ENCODE data around the gene NUBPL.
"Not testable (repeated sequence)": the region's sequence is repeated elsewhere in the genome, so short reads cannot be mapped to it uniquely, and the experiment has no call there.

The NUBPL gene

DNA sequence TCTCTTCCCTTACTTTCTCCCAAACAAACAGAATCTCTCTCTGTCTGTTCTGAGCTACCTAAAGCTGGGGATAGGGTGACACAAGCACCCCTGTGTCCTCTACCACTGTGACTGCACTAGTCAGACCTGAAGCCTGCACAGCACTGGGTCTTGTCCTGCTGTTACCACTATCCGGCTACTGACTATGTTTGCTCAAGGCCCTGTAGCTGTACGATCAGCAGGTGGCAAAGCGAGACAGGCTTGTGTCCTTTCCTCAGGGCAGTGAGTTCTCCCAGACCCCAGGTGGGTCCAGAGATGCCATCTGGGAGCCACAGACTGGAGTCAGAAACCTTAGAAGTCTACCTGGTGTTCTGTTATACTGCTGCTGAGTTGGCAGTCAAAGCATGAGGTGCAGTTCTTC, 116.4 kb downstream of the NUBPL start:
- no peak for DNase-seq (ENCODE audit: low read depth)

GRCh38 chr14:31678421-31679249, 117.4 kb downstream of the NUBPL start:
- no peak for DNase-seq (ENCODE audit: low read depth)

- DNase-seq (ENCODE audit: low read depth) = no peak
These were observed 121.6 kb downstream of the NUBPL start for GRCh38 chr14:31682768-31683167.

DNA sequence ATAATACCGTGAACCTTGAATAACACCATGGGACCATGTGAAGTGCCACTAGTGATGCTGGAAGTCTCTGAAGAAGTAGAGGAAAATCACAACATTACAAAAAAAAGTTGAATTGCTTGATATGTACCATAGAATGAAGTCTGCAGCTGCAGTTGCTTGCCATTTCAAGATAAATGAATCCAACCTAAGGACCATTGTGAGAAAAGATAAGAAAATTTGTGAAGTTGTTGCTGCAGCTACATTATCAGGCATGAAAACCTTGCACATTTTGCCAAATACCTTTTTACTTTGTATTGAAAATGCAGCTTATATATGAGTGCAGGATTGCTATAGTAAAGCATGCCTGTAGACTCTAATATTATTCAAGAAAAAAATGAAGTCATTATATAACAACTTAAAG, 126.5 kb downstream of the NUBPL start:
- DNase-seq (ENCODE audit: low read depth) = no peak

GRCh38 chr14:31690056-31690455, 128.9 kb downstream of the NUBPL start:
- no peak for DNase-seq (ENCODE audit: low read depth)

GRCh38 chr14:31692376-31692781, 131.2 kb downstream of the NUBPL start:
- peak; percentile 66 for DNase-seq (ENCODE audit: low read depth)

DNA sequence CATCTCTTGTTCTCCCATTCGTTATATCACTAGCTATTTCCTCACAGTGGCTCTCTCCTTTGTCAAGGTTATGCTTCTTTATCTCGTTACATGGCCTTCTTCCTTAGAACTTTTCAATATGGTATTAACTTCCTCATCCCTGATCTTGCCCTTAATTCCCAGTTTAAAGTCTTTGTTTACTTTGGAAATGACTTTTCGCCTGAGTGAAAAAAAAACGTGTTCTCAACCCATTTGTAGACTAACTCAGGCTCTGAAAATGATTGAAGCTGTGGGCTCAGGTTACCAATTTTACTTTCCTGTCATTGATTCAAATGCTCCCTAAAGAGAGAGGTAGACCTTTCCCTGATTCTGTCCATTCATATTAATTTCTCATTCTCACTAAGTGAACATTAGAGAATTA, 135.2 kb downstream of the NUBPL start:
- no peak for DNase-seq (ENCODE audit: low read depth)

GRCh38 chr14:31699809-31700208, 138.6 kb downstream of the NUBPL start:
- DNase-seq (ENCODE audit: low read depth) = no peak

DNA sequence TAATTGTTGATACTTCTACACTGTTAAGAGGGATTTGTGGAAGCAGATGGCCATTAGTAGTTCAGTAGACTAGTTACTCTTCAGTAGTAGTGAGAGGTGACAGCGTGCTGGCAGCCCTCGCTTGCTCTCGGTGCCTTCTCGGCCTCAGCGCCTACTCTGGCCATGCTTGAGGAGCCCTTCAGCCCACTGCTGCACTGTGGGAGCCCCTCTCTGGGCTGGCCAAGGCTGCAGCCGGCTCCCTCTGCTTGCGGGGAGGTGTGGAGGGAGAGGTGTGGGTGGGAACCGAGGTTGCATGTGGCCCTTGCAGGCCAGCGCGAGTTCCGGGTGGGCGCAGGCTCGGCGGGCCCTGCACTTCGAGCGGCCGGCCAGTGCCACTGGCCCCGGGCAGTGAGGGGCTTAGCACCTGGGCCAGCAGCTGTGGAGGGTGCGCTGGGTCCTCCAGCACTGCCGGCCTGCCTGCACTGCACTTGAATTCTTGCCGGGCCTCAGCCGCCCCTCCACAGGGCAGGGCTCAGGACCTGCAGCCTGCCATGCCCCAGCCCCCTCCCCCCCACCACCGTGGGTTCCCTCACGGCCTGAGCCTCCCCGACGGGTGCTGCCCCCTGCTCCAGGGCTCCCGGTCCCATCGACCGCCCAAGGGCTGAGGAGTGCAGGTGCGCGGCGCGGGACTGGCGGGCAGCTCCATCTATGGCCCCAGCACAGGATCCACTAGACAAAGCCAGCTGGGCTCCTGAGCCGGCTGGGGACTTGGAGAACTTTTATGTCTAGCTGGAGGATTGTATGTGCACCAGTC, 139.3 kb downstream of the NUBPL start:
- DNase-seq (ENCODE audit: low read depth) = no peak

DNA sequence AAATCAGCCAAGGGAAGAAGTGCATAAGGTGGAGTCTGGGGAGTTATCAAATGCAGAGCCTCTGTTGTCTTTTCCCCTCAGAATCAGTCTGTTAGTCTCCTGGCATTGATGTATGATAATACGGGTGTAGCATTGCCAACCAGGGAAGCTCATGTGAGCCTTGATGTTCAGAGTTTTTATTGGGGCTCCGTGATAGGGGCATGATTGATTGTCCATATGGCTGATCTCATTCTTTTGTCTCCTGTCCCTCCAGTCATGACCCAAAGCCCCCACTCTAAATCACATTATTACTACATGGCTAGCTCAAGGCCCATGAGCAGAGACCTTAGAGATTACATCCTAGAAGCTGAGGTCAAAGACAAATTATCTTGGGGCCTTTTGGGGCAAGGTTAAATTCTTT, 140.9 kb downstream of the NUBPL start:
- DNase-seq (ENCODE audit: low read depth) = no peak

DNA sequence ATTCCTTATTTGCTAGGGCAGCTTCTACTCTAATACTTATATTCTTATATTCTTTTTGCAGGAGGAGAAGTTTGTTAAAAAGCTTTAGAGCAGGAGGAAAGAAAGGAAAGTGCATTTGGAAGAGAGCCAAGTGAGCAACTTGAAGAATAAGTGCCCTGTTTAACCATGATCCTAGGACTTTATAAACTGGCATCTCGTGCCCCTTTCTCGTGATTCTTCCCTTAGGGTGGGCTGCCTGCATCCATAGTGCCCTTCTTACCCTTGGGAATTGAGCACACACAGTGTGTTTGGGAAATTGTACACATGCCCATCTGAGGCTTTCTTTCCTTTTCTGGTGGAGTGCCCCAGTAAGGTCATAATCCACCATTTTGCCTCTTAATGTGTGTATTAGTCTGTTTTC, 141.9 kb downstream of the NUBPL start:
- no peak for DNase-seq (ENCODE audit: low read depth)

DNA sequence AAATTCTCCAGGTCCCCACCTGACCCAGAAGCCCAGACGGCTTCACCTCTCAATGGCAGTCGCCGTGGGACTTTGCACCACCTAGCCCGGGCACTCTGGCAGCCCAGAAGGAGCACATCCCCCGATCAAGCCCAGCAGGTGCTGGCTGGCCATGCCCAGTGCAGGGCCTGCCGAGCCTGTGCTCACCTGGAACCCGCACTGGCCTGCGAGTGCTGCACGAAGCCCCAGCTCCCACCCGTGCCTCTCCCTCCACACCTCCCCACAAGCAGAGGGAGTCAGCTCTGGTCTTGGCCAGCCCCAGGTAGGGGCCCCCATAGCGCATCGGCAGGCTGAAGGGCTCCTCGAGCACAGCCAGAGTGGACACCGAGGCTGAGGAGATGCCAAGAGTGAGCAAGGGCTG, 144.5 kb downstream of the NUBPL start:
- DNase-seq (ENCODE audit: low read depth) = no peak

- DNase-seq (ENCODE audit: low read depth) = not testable (repeated sequence)
These were observed 147.5 kb downstream of the NUBPL start for GRCh38 chr14:31708661-31709060.

DNA sequence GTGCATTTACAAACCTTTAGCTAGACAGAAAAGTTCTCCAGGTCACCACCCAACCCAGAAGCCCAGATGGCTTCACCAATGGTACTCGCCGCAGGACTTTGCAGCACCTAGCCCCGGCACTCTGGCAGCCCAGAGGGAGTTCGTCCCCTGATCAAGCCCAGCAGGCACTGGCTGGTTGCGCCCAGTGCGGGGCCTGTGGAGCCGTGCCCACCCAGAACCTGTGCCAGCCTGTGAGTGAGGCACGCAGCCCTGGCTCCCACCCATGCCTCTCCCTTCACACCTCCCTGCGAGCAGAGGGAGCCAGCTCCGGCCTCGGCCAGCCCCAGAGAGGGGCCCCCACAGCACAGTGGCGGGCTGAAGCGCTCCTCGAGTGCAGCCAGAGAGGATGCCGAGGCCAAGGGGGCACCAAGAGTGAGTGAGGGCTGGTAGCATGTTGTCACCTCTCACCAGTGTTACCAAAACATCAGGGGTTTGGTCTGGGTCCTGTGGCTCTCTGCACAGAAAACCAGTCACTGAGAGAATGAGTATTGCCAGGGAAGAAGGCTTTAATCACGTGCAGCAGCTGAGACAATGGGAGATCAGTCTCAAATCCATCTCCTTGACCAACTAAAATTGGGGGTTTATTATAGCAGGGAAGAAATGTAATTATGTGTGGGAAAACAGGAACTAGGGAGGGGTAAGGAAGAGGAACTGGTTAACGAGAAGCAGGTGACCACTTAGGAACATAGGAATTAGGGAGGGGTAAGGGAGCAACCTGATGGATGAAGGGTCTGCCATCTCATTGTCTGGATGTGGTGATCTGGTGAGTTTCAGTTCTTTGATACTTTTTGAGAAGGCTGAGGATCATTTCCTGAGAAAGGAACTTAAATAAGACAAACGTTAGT, 151.3 kb downstream of the NUBPL start:
- no peak for DNase-seq (ENCODE audit: low read depth)

GRCh38 chr14:31716208-31716607, 155.0 kb downstream of the NUBPL start:
- no peak for DNase-seq (ENCODE audit: low read depth)

GRCh38 chr14:31717294-31718085, 156.3 kb downstream of the NUBPL start:
- peak; percentile 20 for DNase-seq (ENCODE audit: low read depth)

GRCh38 chr14:31718585-31718984, 157.4 kb downstream of the NUBPL start:
- no peak for DNase-seq (ENCODE audit: low read depth)

DNA sequence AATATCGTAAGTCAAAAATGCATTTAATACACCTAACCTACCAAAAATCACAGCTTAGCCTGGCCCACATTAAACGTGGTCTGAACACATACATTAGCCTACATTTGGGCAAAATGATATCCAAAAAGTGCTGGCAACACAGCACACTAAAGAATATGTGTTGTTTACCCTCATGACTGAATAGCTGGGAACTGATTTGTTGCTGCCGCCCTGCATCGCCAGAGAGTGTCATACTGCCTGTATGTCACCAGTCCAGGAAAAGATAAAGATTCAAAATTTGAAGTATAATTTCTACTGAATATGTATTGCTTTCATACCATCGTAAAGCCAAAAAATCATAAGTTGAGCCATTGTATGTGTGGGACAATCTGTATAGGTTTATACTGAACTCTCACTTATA, 157.8 kb downstream of the NUBPL start:
- DNase-seq (ENCODE audit: low read depth) = no peak

- no peak for DNase-seq (ENCODE audit: low read depth)
These were observed 165.1 kb downstream of the NUBPL start for GRCh38 chr14:31726337-31726736.

GRCh38 chr14:31727797-31728196, 166.6 kb downstream of the NUBPL start:
- no peak for DNase-seq (ENCODE audit: low read depth)

DNA sequence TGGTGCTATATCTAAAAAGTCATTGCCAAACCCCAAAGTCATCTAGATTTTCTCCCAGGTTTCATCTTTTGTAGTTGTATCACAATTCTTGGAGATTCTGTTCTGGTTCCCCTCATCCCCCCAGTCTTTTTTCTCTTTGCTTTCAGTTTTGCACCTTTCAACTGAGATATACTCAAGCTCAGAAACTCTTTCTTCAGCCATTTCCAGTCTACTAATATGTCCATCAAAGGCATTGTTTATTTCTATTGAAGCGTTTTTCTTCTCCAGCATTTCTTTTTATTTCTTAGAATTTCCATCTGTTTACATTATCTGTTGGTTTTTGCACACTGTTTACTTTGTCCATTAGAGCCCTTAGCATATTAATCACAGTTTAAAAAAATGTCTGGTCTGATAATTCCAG, 179.5 kb downstream of the NUBPL start:
- DNase-seq (ENCODE audit: low read depth) = no peak

- DNase-seq (ENCODE audit: low read depth) = no peak
These were observed 184.5 kb downstream of the NUBPL start for GRCh38 chr14:31745741-31746140.

Measured in stromal cell of bone marrow (primary cell).